A549 (cell line): Measurements from ENCODE around the gene CSF2.

ENCODE experiments used
- CHD2 ChIP-seq: fragments of 150-350 bp; IDR thresholded peaks from 2 replicates; pipeline ENCODE4 v1.6.1; 2014; ENCODE audit warnings: low read length; ENCODE audit not compliant: partially characterized antibody
- GATA3 ChIP-seq: IDR thresholded peaks from 2 replicates; pipeline ENCODE4 v1.6.1; 2012; ENCODE audit warnings: borderline replicate concordance
- KDM5A ChIP-seq: fragments of 200-600 bp; sonication (generic); IDR thresholded peaks from 2 replicates; pipeline ENCODE4 v1.6.1; 2016; ENCODE audit warnings: antibody characterized with exemption, mild to moderate bottlenecking
- POLR2A ChIP-seq: IDR thresholded peaks from 2 replicates; pipeline ENCODE4 v1.6.1; 2012; ENCODE audit warnings: mild to moderate bottlenecking, low read length
- POLR2AphosphoS2 ChIP-seq: conservative IDR thresholded peaks from 2 replicates; pipeline ENCODE4 v1.6.1; 2012; ENCODE audit warnings: low read length, improper control_type of control experiment, inconsistent platforms
- RCOR1 ChIP-seq: fragments of 150-350 bp; IDR thresholded peaks from 2 replicates; pipeline ENCODE4 v1.6.1; 2014; ENCODE audit warnings: antibody characterized with exemption, low read length, low read depth
- ZNF302 ChIP-seq: fragments of 250-450 bp; sonication (Bioruptor Pico); IDR thresholded peaks from 2 replicates; pipeline ENCODE4 v1.9.0; 2021; ENCODE audit warnings: inconsistent platforms, mild to moderate bottlenecking, moderate library complexity
- TF ChIP-seq, protein P1 (sequence below): fragments of 200-600 bp; sonication (generic); IDR thresholded peaks from 2 replicates; pipeline ENCODE4 v1.6.1; 2016; ENCODE audit warnings: antibody characterized with exemption, mild to moderate bottlenecking, moderate library complexity
- TF ChIP-seq, protein P2 (sequence below): fragments of >200 bp; sonication (Bioruptor Twin); formaldehyde crosslinking; IDR thresholded peaks from 3 replicates; pipeline ENCODE4 v1.5.1; 2016
- TF ChIP-seq, protein P3 (sequence below): fragments of >200 bp; sonication (Bioruptor Twin); formaldehyde crosslinking; IDR thresholded peaks from 3 replicates; pipeline ENCODE4 v1.6.1; 2016

DNA sequence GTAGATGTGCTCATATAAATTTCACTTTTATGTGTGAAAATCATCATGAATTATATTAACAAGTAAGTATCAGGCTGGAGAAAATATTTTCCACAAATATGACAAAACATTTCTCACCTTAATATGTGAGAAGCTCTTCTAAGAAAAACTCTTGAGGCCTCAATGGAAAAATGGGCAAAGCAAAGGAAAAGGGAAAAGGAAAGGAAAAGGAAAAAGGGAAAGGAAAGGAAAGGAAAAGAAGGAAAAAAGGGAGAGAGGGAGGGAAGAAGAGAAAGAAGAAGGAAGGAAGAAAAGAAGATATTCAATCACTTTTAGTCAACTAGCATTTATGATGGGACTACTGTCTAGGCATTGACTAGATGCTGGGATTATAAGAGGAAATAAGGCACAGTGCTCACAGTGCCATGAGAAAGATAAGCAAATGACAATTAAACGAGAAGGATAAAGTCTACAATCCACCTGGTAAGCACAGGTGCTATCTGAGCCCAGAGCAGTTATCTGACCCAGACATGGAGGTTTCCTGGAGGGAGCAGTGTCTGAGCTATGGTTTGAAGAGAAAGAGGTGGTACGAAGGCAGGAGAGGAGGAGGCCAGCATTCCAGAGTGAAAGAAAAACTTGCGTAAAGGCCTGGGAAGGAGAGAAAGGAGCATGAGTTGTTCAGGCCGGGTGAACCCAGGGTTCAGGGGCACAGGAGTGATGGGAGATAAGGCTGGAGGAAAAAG is 43.8 kb upstream of the CSF2 start:
- TF ChIP-seq RCOR1 (no peak), POLR2A (no peak), KDM5A (no peak), POLR2AphosphoS2 (no peak), GATA3 (no peak), ZNF302 (CRISPR knock-in tag) (no peak), CHD2 (no peak)
- TF ChIP-seq, protein P1, sequence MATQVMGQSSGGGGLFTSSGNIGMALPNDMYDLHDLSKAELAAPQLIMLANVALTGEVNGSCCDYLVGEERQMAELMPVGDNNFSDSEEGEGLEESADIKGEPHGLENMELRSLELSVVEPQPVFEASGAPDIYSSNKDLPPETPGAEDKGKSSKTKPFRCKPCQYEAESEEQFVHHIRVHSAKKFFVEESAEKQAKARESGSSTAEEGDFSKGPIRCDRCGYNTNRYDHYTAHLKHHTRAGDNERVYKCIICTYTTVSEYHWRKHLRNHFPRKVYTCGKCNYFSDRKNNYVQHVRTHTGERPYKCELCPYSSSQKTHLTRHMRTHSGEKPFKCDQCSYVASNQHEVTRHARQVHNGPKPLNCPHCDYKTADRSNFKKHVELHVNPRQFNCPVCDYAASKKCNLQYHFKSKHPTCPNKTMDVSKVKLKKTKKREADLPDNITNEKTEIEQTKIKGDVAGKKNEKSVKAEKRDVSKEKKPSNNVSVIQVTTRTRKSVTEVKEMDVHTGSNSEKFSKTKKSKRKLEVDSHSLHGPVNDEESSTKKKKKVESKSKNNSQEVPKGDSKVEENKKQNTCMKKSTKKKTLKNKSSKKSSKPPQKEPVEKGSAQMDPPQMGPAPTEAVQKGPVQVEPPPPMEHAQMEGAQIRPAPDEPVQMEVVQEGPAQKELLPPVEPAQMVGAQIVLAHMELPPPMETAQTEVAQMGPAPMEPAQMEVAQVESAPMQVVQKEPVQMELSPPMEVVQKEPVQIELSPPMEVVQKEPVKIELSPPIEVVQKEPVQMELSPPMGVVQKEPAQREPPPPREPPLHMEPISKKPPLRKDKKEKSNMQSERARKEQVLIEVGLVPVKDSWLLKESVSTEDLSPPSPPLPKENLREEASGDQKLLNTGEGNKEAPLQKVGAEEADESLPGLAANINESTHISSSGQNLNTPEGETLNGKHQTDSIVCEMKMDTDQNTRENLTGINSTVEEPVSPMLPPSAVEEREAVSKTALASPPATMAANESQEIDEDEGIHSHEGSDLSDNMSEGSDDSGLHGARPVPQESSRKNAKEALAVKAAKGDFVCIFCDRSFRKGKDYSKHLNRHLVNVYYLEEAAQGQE = no peak
- TF ChIP-seq, protein P2, sequence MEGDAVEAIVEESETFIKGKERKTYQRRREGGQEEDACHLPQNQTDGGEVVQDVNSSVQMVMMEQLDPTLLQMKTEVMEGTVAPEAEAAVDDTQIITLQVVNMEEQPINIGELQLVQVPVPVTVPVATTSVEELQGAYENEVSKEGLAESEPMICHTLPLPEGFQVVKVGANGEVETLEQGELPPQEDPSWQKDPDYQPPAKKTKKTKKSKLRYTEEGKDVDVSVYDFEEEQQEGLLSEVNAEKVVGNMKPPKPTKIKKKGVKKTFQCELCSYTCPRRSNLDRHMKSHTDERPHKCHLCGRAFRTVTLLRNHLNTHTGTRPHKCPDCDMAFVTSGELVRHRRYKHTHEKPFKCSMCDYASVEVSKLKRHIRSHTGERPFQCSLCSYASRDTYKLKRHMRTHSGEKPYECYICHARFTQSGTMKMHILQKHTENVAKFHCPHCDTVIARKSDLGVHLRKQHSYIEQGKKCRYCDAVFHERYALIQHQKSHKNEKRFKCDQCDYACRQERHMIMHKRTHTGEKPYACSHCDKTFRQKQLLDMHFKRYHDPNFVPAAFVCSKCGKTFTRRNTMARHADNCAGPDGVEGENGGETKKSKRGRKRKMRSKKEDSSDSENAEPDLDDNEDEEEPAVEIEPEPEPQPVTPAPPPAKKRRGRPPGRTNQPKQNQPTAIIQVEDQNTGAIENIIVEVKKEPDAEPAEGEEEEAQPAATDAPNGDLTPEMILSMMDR = no peak
- TF ChIP-seq, protein P3, sequence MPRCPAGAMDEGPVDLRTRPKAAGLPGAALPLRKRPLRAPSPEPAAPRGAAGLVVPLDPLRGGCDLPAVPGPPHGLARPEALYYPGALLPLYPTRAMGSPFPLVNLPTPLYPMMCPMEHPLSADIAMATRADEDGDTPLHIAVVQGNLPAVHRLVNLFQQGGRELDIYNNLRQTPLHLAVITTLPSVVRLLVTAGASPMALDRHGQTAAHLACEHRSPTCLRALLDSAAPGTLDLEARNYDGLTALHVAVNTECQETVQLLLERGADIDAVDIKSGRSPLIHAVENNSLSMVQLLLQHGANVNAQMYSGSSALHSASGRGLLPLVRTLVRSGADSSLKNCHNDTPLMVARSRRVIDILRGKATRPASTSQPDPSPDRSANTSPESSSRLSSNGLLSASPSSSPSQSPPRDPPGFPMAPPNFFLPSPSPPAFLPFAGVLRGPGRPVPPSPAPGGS = no peak
